Activated T-helper 17 cell treated with anti-CD3 and anti-CD28 coated beads, Interleukin-2, amount 50 U/mL, for 72 hours (primary cell): ENCODE measurements around the gene DNM3. TPM values are rescaled to one million over a fixed set of nuclear protein-coding genes. Genes with fewer than 3 reads are reported as not detected.
A peak's percentile ranks its signal among the peaks of the same experiment; 100 is the strongest.

ENCODE experiments used
- ATAC-seq: fragments of 150-1000 bp; cut with Tn5 transposase; replicated peaks from 2 replicates; pipeline ENCODE4 v1.10.0; 2021; ENCODE audit warnings: mild to moderate bottlenecking, moderate library complexity
- H3K27ac Mint-ChIP-seq: one replicate; pipeline ENCODE4 v1.8.0; 2022; ENCODE audit warnings: mixed read lengths
- H3K27me3 Mint-ChIP-seq: one replicate; pipeline ENCODE4 v1.8.0; 2022; ENCODE audit warnings: mixed read lengths
- H3K36me3 Mint-ChIP-seq: one replicate; pipeline ENCODE4 v1.8.0; 2022; ENCODE audit warnings: low read depth, mild to moderate bottlenecking, mixed read lengths
- H3K4me1 Mint-ChIP-seq: one replicate; pipeline ENCODE4 v1.8.0; 2022; ENCODE audit warnings: mixed read lengths
- H3K4me3 Mint-ChIP-seq: one replicate; pipeline ENCODE4 v1.8.0; 2022; ENCODE audit warnings: mild to moderate bottlenecking, mixed read lengths
- H3K9me3 Mint-ChIP-seq: one replicate; pipeline ENCODE4 v1.8.0; 2022; ENCODE audit warnings: mixed read lengths
- total RNA-seq, 2 donors: library from RNA; stranded (reverse); gene quantifications; one replicate each; pipeline ENCODE4 v1.2.3, GENCODE V29; 2022

DNM3 gene
- total RNA-seq, 2 donors from 2014 or later, result 3.0 to 5.8 TPM

- H3K36me3 Mint-ChIP-seq, result no peaks in the 10 kb centered on the region
- no peak overlapping the region for H3K27ac Mint-ChIP-seq
- no peak overlapping the region for H3K4me3 Mint-ChIP-seq
- H3K9me3 Mint-ChIP-seq, result no peaks in the 10 kb centered on the region
- ATAC-seq, result no peak
- H3K4me1 Mint-ChIP-seq, result peaks cover 10% of the 10 kb centered on the region
- H3K27me3 Mint-ChIP-seq, result no peaks in the 10 kb centered on the region
These were observed 411.0 kb downstream of the DNM3 start for GRCh38 chr1:172252321-172252720.

- H3K9me3 Mint-ChIP-seq, result no peaks in the 10 kb centered on the region
- no peak for ATAC-seq
- H3K4me3 Mint-ChIP-seq, result no peak overlapping the region
These were observed 411.7 kb downstream of the DNM3 start for GRCh38 chr1:172252958-172253357.

GRCh38 chr1:172254521-172255222, 413.4 kb downstream of the DNM3 start:
- no peaks in the 10 kb centered on the region for H3K27me3 Mint-ChIP-seq
- H3K4me3 Mint-ChIP-seq, result peak overlapping the region; percentile 36
- peaks cover 5% of the 10 kb centered on the region for H3K9me3 Mint-ChIP-seq
- H3K4me1 Mint-ChIP-seq, result peaks cover 13% of the 10 kb centered on the region
- H3K27ac Mint-ChIP-seq, result peak overlapping the region; percentile 8
- ATAC-seq, result peak; percentile 81
- no peaks in the 10 kb centered on the region for H3K36me3 Mint-ChIP-seq

More at GRCh38 chr1:172252958-172253357, 411.7 kb downstream of the DNM3 start:
- H3K36me3 Mint-ChIP-seq, result no peaks in the 10 kb centered on the region
- H3K27me3 Mint-ChIP-seq, result no peaks in the 10 kb centered on the region
- H3K4me1 Mint-ChIP-seq, result peaks cover 10% of the 10 kb centered on the region
- no peak overlapping the region for H3K27ac Mint-ChIP-seq

GRCh38 chr1:172255223-172255560, 413.9 kb downstream of the DNM3 start:
- peaks cover 16% of the 10 kb centered on the region for H3K4me1 Mint-ChIP-seq
- peak overlapping the region; percentile 8 for H3K27ac Mint-ChIP-seq
- H3K36me3 Mint-ChIP-seq, result no peaks in the 10 kb centered on the region
- no peaks in the 10 kb centered on the region for H3K27me3 Mint-ChIP-seq
- peaks cover 10% of the 10 kb centered on the region for H3K9me3 Mint-ChIP-seq
- peak; percentile 76 for ATAC-seq
- H3K4me3 Mint-ChIP-seq, result peak overlapping the region; percentile 36

- ATAC-seq, result no peak
- H3K9me3 Mint-ChIP-seq, result peaks cover 4% of the 10 kb centered on the region
These were observed 424.6 kb downstream of the DNM3 start for GRCh38 chr1:172265905-172266304.

GRCh38 chr1:172266528-172267174, 425.4 kb downstream of the DNM3 start:
- no peaks in the 10 kb centered on the region for H3K9me3 Mint-ChIP-seq
- H3K27me3 Mint-ChIP-seq, result no peaks in the 10 kb centered on the region
- no peak overlapping the region for H3K27ac Mint-ChIP-seq
- H3K4me3 Mint-ChIP-seq, result peak overlapping the region; percentile 12
- H3K36me3 Mint-ChIP-seq, result no peaks in the 10 kb centered on the region
- ATAC-seq, result peak; percentile 80
- H3K4me1 Mint-ChIP-seq, result peaks cover 5% of the 10 kb centered on the region

More at GRCh38 chr1:172265905-172266304, 424.6 kb downstream of the DNM3 start:
- Mint-ChIP-seq H3K4me3 (peak overlapping the region; percentile 12), H3K4me1 (peaks cover 5% of the 10 kb centered on the region), H3K27ac (no peak overlapping the region), H3K27me3 (no peaks in the 10 kb centered on the region), H3K36me3 (no peaks in the 10 kb centered on the region)

- H3K9me3 Mint-ChIP-seq, result no peaks in the 10 kb centered on the region
- no peaks in the 10 kb centered on the region for H3K27me3 Mint-ChIP-seq
- peaks cover 6% of the 10 kb centered on the region for H3K4me1 Mint-ChIP-seq
- no peak for ATAC-seq
- H3K27ac Mint-ChIP-seq, result no peak overlapping the region
- H3K36me3 Mint-ChIP-seq, result no peaks in the 10 kb centered on the region
- no peak overlapping the region for H3K4me3 Mint-ChIP-seq
These were observed 426.9 kb downstream of the DNM3 start for GRCh38 chr1:172268237-172268636.

GRCh38 chr1:172269084-172269483, 427.8 kb downstream of the DNM3 start:
- peaks cover 14% of the 10 kb centered on the region for H3K4me1 Mint-ChIP-seq
- no peak for ATAC-seq
- H3K27me3 Mint-ChIP-seq, result no peaks in the 10 kb centered on the region
- no peak overlapping the region for H3K27ac Mint-ChIP-seq
- no peaks in the 10 kb centered on the region for H3K36me3 Mint-ChIP-seq
- H3K4me3 Mint-ChIP-seq, result no peak overlapping the region
- no peaks in the 10 kb centered on the region for H3K9me3 Mint-ChIP-seq

GRCh38 chr1:172269644-172270043, 428.3 kb downstream of the DNM3 start:
- H3K27ac Mint-ChIP-seq, result no peak overlapping the region
- H3K4me1 Mint-ChIP-seq, result peaks cover 18% of the 10 kb centered on the region
- H3K27me3 Mint-ChIP-seq, result no peaks in the 10 kb centered on the region
- H3K4me3 Mint-ChIP-seq, result no peak overlapping the region
- no peak for ATAC-seq
- no peaks in the 10 kb centered on the region for H3K36me3 Mint-ChIP-seq
- H3K9me3 Mint-ChIP-seq, result no peaks in the 10 kb centered on the region

- peak; percentile 58 for ATAC-seq
- H3K4me3 Mint-ChIP-seq, result no peak overlapping the region
- peak overlapping the region; percentile 59 for H3K27ac Mint-ChIP-seq
- peaks cover 18% of the 10 kb centered on the region for H3K4me1 Mint-ChIP-seq
- no peaks in the 10 kb centered on the region for H3K36me3 Mint-ChIP-seq
- no peaks in the 10 kb centered on the region for H3K9me3 Mint-ChIP-seq
- H3K27me3 Mint-ChIP-seq, result no peaks in the 10 kb centered on the region
These were observed 429.3 kb downstream of the DNM3 start for GRCh38 chr1:172270605-172271004.

- no peak for ATAC-seq
- no peak overlapping the region for H3K27ac Mint-ChIP-seq
- no peaks in the 10 kb centered on the region for H3K27me3 Mint-ChIP-seq
- no peaks in the 10 kb centered on the region for H3K9me3 Mint-ChIP-seq
- H3K36me3 Mint-ChIP-seq, result no peaks in the 10 kb centered on the region
- H3K4me1 Mint-ChIP-seq, result peaks cover 18% of the 10 kb centered on the region
- H3K4me3 Mint-ChIP-seq, result no peak overlapping the region
These were observed 430.8 kb downstream of the DNM3 start for GRCh38 chr1:172272087-172272486.

- Mint-ChIP-seq H3K4me1 (peaks cover 18% of the 10 kb centered on the region), H3K4me3 (peak overlapping the region; percentile 52), H3K27me3 (no peaks in the 10 kb centered on the region), H3K36me3 (no peaks in the 10 kb centered on the region), H3K9me3 (no peaks in the 10 kb centered on the region), H3K27ac (peak overlapping the region; percentile 70)
- peak; percentile 78 for ATAC-seq
These were observed 432.5 kb downstream of the DNM3 start for GRCh38 chr1:172273647-172274396.

GRCh38 chr1:172275478-172275877, 434.2 kb downstream of the DNM3 start:
- peaks cover 12% of the 10 kb centered on the region for H3K4me1 Mint-ChIP-seq
- ATAC-seq, result no peak
- no peaks in the 10 kb centered on the region for H3K36me3 Mint-ChIP-seq
- no peak overlapping the region for H3K27ac Mint-ChIP-seq
- peaks cover 5% of the 10 kb centered on the region for H3K9me3 Mint-ChIP-seq
- H3K27me3 Mint-ChIP-seq, result no peaks in the 10 kb centered on the region
- H3K4me3 Mint-ChIP-seq, result no peak overlapping the region

- Mint-ChIP-seq H3K36me3 (no peaks in the 10 kb centered on the region), H3K4me3 (no peak overlapping the region), H3K27me3 (no peaks in the 10 kb centered on the region), H3K4me1 (peaks cover 12% of the 10 kb centered on the region), H3K9me3 (peaks cover 5% of the 10 kb centered on the region), H3K27ac (no peak overlapping the region)
- ATAC-seq, result no peak
These were observed 435.0 kb downstream of the DNM3 start for GRCh38 chr1:172276120-172276818.
